PFSK-1 (cell line): ENCODE results near the gene DYRK1A.

Experiments used
- FOXP2 ChIP-seq: optimal IDR thresholded peaks from 2 replicates; pipeline ENCODE3; 2011; ENCODE audit warnings: borderline replicate concordance, control low read depth, inconsistent platforms; ENCODE audit not compliant: insufficient read depth; ENCODE audit errors: extremely low read length, extremely low read depth
- POLR2AphosphoS5 ChIP-seq: IDR thresholded peaks from 2 replicates; pipeline ENCODE4 v1.6.1; 2012; ENCODE audit warnings: low read depth, mild to moderate bottlenecking, control low read depth, low read length, moderate library complexity
- REST ChIP-seq, 2 experiments: IDR thresholded peaks; 2 replicates each; pipeline versions ENCODE4 v1.6.1 to v1.8.0; 2011 to 2012; ENCODE audit warnings: low read depth in 2 of 2, low read length in 2 of 2, control low read depth in 1 of 2, inconsistent platforms in 1 of 2, mild to moderate bottlenecking in 1 of 2, moderate library complexity in 1 of 2; ENCODE audit not compliant: insufficient read depth in 1 of 2
- SIN3A ChIP-seq: IDR thresholded peaks from 2 replicates; pipeline ENCODE4 v1.6.1; 2012; ENCODE audit warnings: mild to moderate bottlenecking, low read length, moderate library complexity, borderline replicate concordance; ENCODE audit not compliant: insufficient read depth
- TAF1 ChIP-seq: IDR thresholded peaks from 2 replicates; pipeline ENCODE4 v1.6.1; 2012; ENCODE audit warnings: low read length, control low read depth, borderline replicate concordance; ENCODE audit not compliant: insufficient read depth

DYRK1A gene

GRCh38 chr21:37331411-37331810, 35.2 kb upstream of the DYRK1A start:
- no peak for TF ChIP-seq FOXP2
- TF ChIP-seq SIN3A: no peak
- no peak for TF ChIP-seq TAF1
- no peak for TF ChIP-seq REST (IDR thresholded peaks at IDR 0.05; ENCODE audit: insufficient read depth in 1 of 2, low read depth in 2 of 2, low read length in 2 of 2)
- no peak for TF ChIP-seq POLR2AphosphoS5

GRCh38 chr21:37335053-37335452, 31.5 kb upstream of the DYRK1A start:
- TF ChIP-seq FOXP2: no peak

- TF ChIP-seq POLR2AphosphoS5: no peak
- no peak for TF ChIP-seq FOXP2
- no peak for TF ChIP-seq TAF1
- no peak for TF ChIP-seq SIN3A
- no peak for TF ChIP-seq REST (IDR thresholded peaks at IDR 0.05; ENCODE audit: insufficient read depth in 1 of 2, low read depth in 2 of 2, low read length in 2 of 2)
These were observed 29.4 kb upstream of the DYRK1A start for GRCh38 chr21:37337179-37337578.

- TF ChIP-seq POLR2AphosphoS5 (no peak), FOXP2 (no peak), REST (IDR thresholded peaks at IDR 0.05; ENCODE audit: insufficient read depth in 1 of 2, low read depth in 2 of 2, low read length in 2 of 2) (no peak), SIN3A (no peak), TAF1 (no peak)
These were observed 28.7 kb upstream of the DYRK1A start for GRCh38 chr21:37337831-37338230.

- no peak for TF ChIP-seq TAF1
- no peak for TF ChIP-seq FOXP2
- TF ChIP-seq POLR2AphosphoS5: no peak
- no peak for TF ChIP-seq SIN3A
- TF ChIP-seq REST (IDR thresholded peaks at IDR 0.05; ENCODE audit: insufficient read depth in 1 of 2, low read depth in 2 of 2, low read length in 2 of 2): no peak
These were observed 27.7 kb upstream of the DYRK1A start for GRCh38 chr21:37338671-37339551.
